H1 (cell line): ENCODE data around the gene TP63. TPM values are rescaled to one million over a fixed set of nuclear protein-coding genes. Genes with fewer than 3 reads are reported as not detected.

ENCODE experiments used
- CTCF ChIA-PET: fragments of 300-600 bp; sonication (Branson Sonifier 250); formaldehyde crosslinking; loops from one replicate; lab custom pipeline; 2021; ENCODE audit not compliant: partially characterized antibody; lab: Charles Lee
- POLR2A ChIA-PET: fragments of 300-600 bp; sonication (Branson Sonifier 250); formaldehyde crosslinking; loops from one replicate; lab custom pipeline; 2021; ENCODE audit warnings: inconsistent platforms; ENCODE audit not compliant: partially characterized antibody; lab: Charles Lee
- DNase-seq, 2 experiments: peaks; one replicate each; pipeline versions ENCODE4 v3.0.0 to v3.0.0-alpha.2; 2010 to 2022; ENCODE audit warnings: low spot score in 2 of 2, low read depth in 1 of 2, mixed read lengths in 1 of 2
- FAIRE-seq: peaks from 2 replicates; lab custom pipeline; 2011; peaks lifted over from hg19 to GRCh38; lab: Jason Lieb, UNC
- H2AFZ ChIP-seq: 2 replicates; pipeline ENCODE4 v1.8.1; 2012; ENCODE audit warnings: low read length, inconsistent platforms
- H2AK5ac ChIP-seq: 2 replicates; pipeline ENCODE4 v1.6.1; 2013; ENCODE audit warnings: low read depth, low read length
- H2BK120ac ChIP-seq: replicated peaks from 2 replicates; pipeline ENCODE3; 2013; ENCODE audit warnings: low read depth, low read length, inconsistent platforms
- H2BK12ac ChIP-seq: 2 replicates; pipeline ENCODE4 v1.6.1; 2013; ENCODE audit warnings: low read depth, low read length
- H2BK15ac ChIP-seq: 2 replicates; pipeline ENCODE4 v1.6.1; 2013; ENCODE audit warnings: low read length
- H2BK20ac ChIP-seq: 2 replicates; pipeline ENCODE4 v1.6.1; 2013; ENCODE audit warnings: low read length
- H2BK5ac ChIP-seq: 2 replicates; pipeline ENCODE4 v1.6.1; 2013; ENCODE audit warnings: low read depth, low read length
- H3K14ac ChIP-seq: 2 replicates; pipeline ENCODE4 v1.6.1; 2013; ENCODE audit warnings: inconsistent platforms; ENCODE audit not compliant: insufficient read length
- H3K18ac ChIP-seq: 2 replicates; pipeline ENCODE4 v1.6.1; 2013; ENCODE audit warnings: low read length; ENCODE audit errors: extremely low read depth
- H3K23ac ChIP-seq: 2 replicates; pipeline ENCODE4 v1.6.1; 2013; ENCODE audit warnings: inconsistent platforms; ENCODE audit not compliant: insufficient read length
- H3K23me2 ChIP-seq: 2 replicates; pipeline ENCODE4 v1.6.1; 2013; ENCODE audit warnings: low read depth, low read length
- H3K27ac ChIP-seq: 2 replicates; pipeline ENCODE4 v1.6.1; 2011; ENCODE audit warnings: low read depth, low read length, inconsistent platforms
- H3K27me3 ChIP-seq, 4 experiments: replicated peaks in 1 of 4; 1 replicate in 1 of 4; 2 replicates in 3 of 4; pipeline versions ENCODE4 v1.6.1 to v1.8.1; 2011 to 2013; ENCODE audit warnings: low read length in 3 of 4, mild to moderate bottlenecking in 3 of 4, inconsistent platforms in 2 of 4, mixed read lengths in 2 of 4, moderate library complexity in 1 of 4; ENCODE audit not compliant: control insufficient read depth in 3 of 4, insufficient read depth in 3 of 4; ENCODE audit errors: extremely low read depth in 1 of 4
- H3K36me3 ChIP-seq, 4 experiments: 2 replicates each; pipeline versions ENCODE4 v1.6.1 to v1.8.1; 2011 to 2013; ENCODE audit warnings: mild to moderate bottlenecking in 4 of 4, low read length in 3 of 4, moderate library complexity in 2 of 4, control low read depth in 1 of 4, inconsistent platforms in 1 of 4; ENCODE audit not compliant: insufficient read depth in 4 of 4, control insufficient read depth in 2 of 4
- H3K4ac ChIP-seq: replicated peaks from 2 replicates; pipeline ENCODE3; 2013; ENCODE audit warnings: low read length, low read depth, mixed read lengths, inconsistent platforms; ENCODE audit not compliant: insufficient read length
- H3K4me1 ChIP-seq, 4 experiments: replicated peaks in 1 of 4; 1 replicate in 1 of 4; 2 replicates in 3 of 4; pipeline versions ENCODE4 v1.6.1 to v1.8.1; 2011 to 2013; ENCODE audit warnings: low read length in 3 of 4, inconsistent platforms in 2 of 4, mixed read lengths in 1 of 4; ENCODE audit not compliant: insufficient read depth in 4 of 4, control insufficient read depth in 3 of 4
- H3K4me2 ChIP-seq, 2 experiments: 2 replicates each; pipeline versions ENCODE4 v1.6.1 to v1.8.1; 2011 to 2013; ENCODE audit warnings: low read depth in 2 of 2, low read length in 2 of 2, control low read depth in 1 of 2, inconsistent platforms in 1 of 2, mild to moderate bottlenecking in 1 of 2; ENCODE audit not compliant: insufficient read depth in 1 of 2
- H3K4me3 ChIP-seq, 4 experiments: fragments of 200-600, 300-600 bp in 1 of 4; sonication (generic), shearing (Covaris generic), sonication (Bioruptor Twin) in 1 of 4; 2 replicates each; pipeline versions ENCODE4 v1.5.1 to v1.8.1; 2011 to 2016; ENCODE audit warnings: low read length in 4 of 4, low read depth in 3 of 4, control low read depth in 2 of 4, inconsistent platforms in 2 of 4, mild to moderate bottlenecking in 2 of 4, mixed read lengths in 1 of 4, moderate library complexity in 1 of 4; ENCODE audit not compliant: insufficient read depth in 2 of 4; ENCODE audit errors: extremely low read depth in 1 of 4
- H3K56ac ChIP-seq: replicated peaks from 2 replicates; pipeline ENCODE3; 2013; ENCODE audit warnings: low read depth, mild to moderate bottlenecking, mixed read lengths, low read length, inconsistent platforms; ENCODE audit not compliant: insufficient read length
- H3K79me1 ChIP-seq: 2 replicates; pipeline ENCODE4 v1.6.1; 2013; ENCODE audit warnings: low read depth, low read length, control low read depth
- H3K79me2 ChIP-seq, 2 experiments: 2 replicates each; pipeline versions ENCODE4 v1.6.1 to v1.8.1; 2012 to 2013; ENCODE audit warnings: low read length in 2 of 2, mild to moderate bottlenecking in 2 of 2, inconsistent platforms in 1 of 2; ENCODE audit not compliant: insufficient read depth in 2 of 2, control insufficient read depth in 1 of 2
- H3K9ac ChIP-seq, 4 experiments: replicated peaks in 1 of 4; 1 replicate in 1 of 4; 2 replicates in 3 of 4; pipeline versions ENCODE4 v1.6.1 to v1.8.1; 2011 to 2013; ENCODE audit warnings: low read depth in 3 of 4, low read length in 3 of 4, control low read depth in 2 of 4, mild to moderate bottlenecking in 2 of 4, moderate library complexity in 2 of 4, inconsistent platforms in 1 of 4; ENCODE audit errors: extremely low read depth in 1 of 4
- H3K9me3 ChIP-seq, 2 experiments: 2 replicates each; pipeline versions ENCODE4 v1.6.1 to v1.8.1; 2012 to 2013; ENCODE audit warnings: mild to moderate bottlenecking in 2 of 2, moderate library complexity in 2 of 2, control low read depth in 1 of 2, inconsistent platforms in 1 of 2, low read depth in 1 of 2, low read length in 1 of 2, mixed read lengths in 1 of 2; ENCODE audit not compliant: insufficient read depth in 2 of 2
- H4K20me1 ChIP-seq, 2 experiments: replicated peaks in 1 of 2; 2 replicates each; pipeline versions ENCODE3 to v1.8.1; 2011 to 2013; ENCODE audit warnings: inconsistent platforms in 2 of 2, low read length in 2 of 2, mild to moderate bottlenecking in 1 of 2; ENCODE audit not compliant: insufficient read depth in 2 of 2, control insufficient read depth in 1 of 2
- H4K5ac ChIP-seq: 2 replicates; pipeline ENCODE4 v1.6.1; 2013; ENCODE audit warnings: low read length, low read depth, mixed read lengths, inconsistent platforms; ENCODE audit not compliant: insufficient read length
- H4K8ac ChIP-seq: 2 replicates; pipeline ENCODE4 v1.8.0; 2013; ENCODE audit warnings: mild to moderate bottlenecking, moderate library complexity, low read length, inconsistent platforms; ENCODE audit not compliant: insufficient read depth; ENCODE audit errors: extremely low read depth
- H4K91ac ChIP-seq: replicated peaks from 2 replicates; pipeline ENCODE3; 2013; ENCODE audit warnings: low read length, mixed read lengths, inconsistent platforms; ENCODE audit not compliant: insufficient read length
- BRCA1 ChIP-seq: IDR thresholded peaks from 2 replicates; pipeline ENCODE4 v1.6.1; 2012; ENCODE audit warnings: low read depth, low read length, improper control_type of control experiment
- FOSL1 ChIP-seq: IDR thresholded peaks from 2 replicates; pipeline ENCODE4 v1.6.1; 2011; ENCODE audit warnings: mild to moderate bottlenecking, low read depth, low read length, moderate library complexity; ENCODE audit not compliant: insufficient read depth
- KDM1A ChIP-seq: fragments of 200-600, 300-600 bp; sonication (generic); IDR thresholded peaks from 2 replicates; pipeline ENCODE4 v1.7.1; 2016; ENCODE audit warnings: mild to moderate bottlenecking, low read length, borderline replicate concordance
- MAFK ChIP-seq: IDR thresholded peaks from 2 replicates; pipeline ENCODE4 v1.6.1; 2012; ENCODE audit warnings: low read depth, mild to moderate bottlenecking, improper control_type of control experiment, low read length
- NRF1 ChIP-seq: IDR thresholded peaks from 2 replicates; pipeline ENCODE4 v1.6.1; 2011; ENCODE audit warnings: mild to moderate bottlenecking, low read depth, low read length, improper control_type of control experiment
- SP2 ChIP-seq: IDR thresholded peaks from 2 replicates; pipeline ENCODE4 v1.6.1; 2012; ENCODE audit warnings: mild to moderate bottlenecking, low read length, inconsistent platforms
- TAF1 ChIP-seq: IDR thresholded peaks from 2 replicates; pipeline ENCODE4 v1.6.1; 2011; ENCODE audit warnings: mild to moderate bottlenecking, low read depth, low read length
- TAF7 ChIP-seq: optimal IDR thresholded peaks from 2 replicates; pipeline ENCODE3; 2011; ENCODE audit warnings: low read depth, mild to moderate bottlenecking, inconsistent platforms, low read length, moderate library complexity, borderline replicate concordance
- TBP ChIP-seq: IDR thresholded peaks from 2 replicates; pipeline ENCODE4 v1.6.1; 2011; ENCODE audit warnings: low read depth, low read length, improper control_type of control experiment
- TCF12 ChIP-seq: IDR thresholded peaks from 2 replicates; pipeline ENCODE4 v1.6.1; 2011; ENCODE audit warnings: low read depth, mild to moderate bottlenecking, low read length
- YY1 ChIP-seq: IDR thresholded peaks from 2 replicates; pipeline ENCODE4 v1.6.1; 2011; ENCODE audit warnings: low read depth, mild to moderate bottlenecking, low read length
- WGBS, 2 experiments: shearing (Covaris generic) in 1 of 2; methylation state at CpG; one replicate each; pipeline versions ENCODE4 v1.1.6 to v1.1.7; 2013 to 2015; ENCODE audit warnings: low lambda C conversion rate in 2 of 2, mixed read lengths in 2 of 2, inconsistent platforms in 1 of 2, low coverage in 1 of 2, missing lambda C conversion rate in 1 of 2; ENCODE audit not compliant: insufficient replicate concordance in 2 of 2, insufficient coverage in 1 of 2, insufficient read length in 1 of 2; ENCODE audit errors: extremely low coverage in 1 of 2, missing lambda C conversion rate in 1 of 2; 5-methylcytosine and 5-hydroxymethylcytosine counted together
- polyA plus RNA-seq, 7 experiments: library from polyadenylated mRNA; depleted of rRNA in 3 of 7; stranded (reverse) in 5 of 7; unstranded in 2 of 7; fragments of >200 nt in 5 of 7; fragments of 200-250 nt in 2 of 7; gene quantifications; 1 replicate in 5 of 7; 2 replicates in 1 of 7; 4 replicates in 1 of 7; pipeline versions ENCODE4 v1.2.1 to v1.2.3, GENCODE V29; 2011 to 2013; ENCODE audit warnings: missing spikeins in 2 of 7, mixed read lengths in 2 of 7
- total RNA-seq: library from RNA; stranded (reverse); fragmentation: NEBNext Ultra II Directional; extraction: Animal tissue kit (Norgen Biotek cat#: 25700); gene quantifications from 2 replicates; pipeline ENCODE4 v1.2.1, GENCODE V29; 2021
- TF ChIP-seq, protein P1 (sequence below): IDR thresholded peaks from 2 replicates; pipeline ENCODE4 v1.6.1; 2011; ENCODE audit warnings: low read depth, mild to moderate bottlenecking, low read length; ENCODE audit not compliant: insufficient read depth
- TF ChIP-seq, protein P2 (sequence below): IDR thresholded peaks from 2 replicates; pipeline ENCODE4 v1.6.1; 2012; ENCODE audit warnings: low read length, inconsistent platforms

The TP63 gene
- total and polyA plus RNA-seq, 2 of the 8 experiments (the other 6 are each of a cell fraction or from before 2014, with no cell fraction given): not detected

DNA sequence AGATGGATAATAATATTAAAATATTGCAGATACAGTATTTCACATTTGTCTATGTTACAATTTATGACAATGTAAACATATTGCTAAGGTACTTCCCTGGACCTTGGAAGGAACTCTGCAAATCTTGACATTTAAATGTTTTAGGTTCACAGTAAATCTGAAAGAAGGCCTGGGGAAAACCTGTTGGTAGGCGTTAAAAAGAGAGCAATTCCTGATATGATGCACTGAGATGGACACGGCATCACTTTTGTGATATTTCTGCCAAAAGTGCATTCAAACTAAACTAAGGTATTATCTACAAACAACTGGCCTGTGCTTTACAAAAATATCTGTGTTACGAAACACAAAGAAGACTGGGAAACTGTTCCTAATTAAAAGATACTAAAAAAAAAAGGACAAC, 6.1 kb upstream of the TP63 start:
- Histone ChIP-seq H3K9me3 (no peaks in the 10 kb centered on the region), H2BK20ac (no peak overlapping the region), H2AK5ac (no peak overlapping the region), H2BK120ac (no peak overlapping the region), H3K23ac (no peak overlapping the region), H3K23me2 (no peaks in the 10 kb centered on the region), H3K56ac (no peak overlapping the region), H4K20me1 (no peaks in the 10 kb centered on the region), H3K27me3 (no peaks in the 10 kb centered on the region), H3K14ac (no peak overlapping the region), H2BK5ac (no peak overlapping the region), H2AFZ (no peak overlapping the region), H4K8ac (no peak overlapping the region), H2BK12ac (no peak overlapping the region), H3K9ac (no peak overlapping the region), H3K18ac (no peak overlapping the region), H3K79me1 (no peaks in the 10 kb centered on the region), H4K91ac (no peak overlapping the region), H3K4me3 (no peak overlapping the region), H3K4ac (no peak overlapping the region), H4K5ac (no peak overlapping the region), H3K79me2 (no peaks in the 10 kb centered on the region), H3K4me1 (no peaks in the 10 kb centered on the region), H3K27ac (no peak overlapping the region), H3K4me2 (no peak overlapping the region), H2BK15ac (no peak overlapping the region), H3K36me3 (no peaks in the 10 kb centered on the region)
- ChIA-PET POLR2A (no interaction called here), CTCF (interaction anchor here (2.3 kb wide), 1 partner anchor 352 kb away, joined by 7 read pairs; no protein-coding TSS in a partner anchor)
- DNase-seq (no peak), FAIRE-seq (no peak)
- 88% methylated on average over 3 of the region's 3 CpGs; no CpG with 5 or more reads in 1 of the 2 experiments for WGBS, 2 experiments
- TF ChIP-seq TBP: no peak
- TF ChIP-seq, protein P1, sequence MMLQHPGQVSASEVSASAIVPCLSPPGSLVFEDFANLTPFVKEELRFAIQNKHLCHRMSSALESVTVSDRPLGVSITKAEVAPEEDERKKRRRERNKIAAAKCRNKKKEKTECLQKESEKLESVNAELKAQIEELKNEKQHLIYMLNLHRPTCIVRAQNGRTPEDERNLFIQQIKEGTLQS: no peak
- no peak for TF ChIP-seq BRCA1
- TF ChIP-seq NRF1: no peak
- TF ChIP-seq, protein P2, sequence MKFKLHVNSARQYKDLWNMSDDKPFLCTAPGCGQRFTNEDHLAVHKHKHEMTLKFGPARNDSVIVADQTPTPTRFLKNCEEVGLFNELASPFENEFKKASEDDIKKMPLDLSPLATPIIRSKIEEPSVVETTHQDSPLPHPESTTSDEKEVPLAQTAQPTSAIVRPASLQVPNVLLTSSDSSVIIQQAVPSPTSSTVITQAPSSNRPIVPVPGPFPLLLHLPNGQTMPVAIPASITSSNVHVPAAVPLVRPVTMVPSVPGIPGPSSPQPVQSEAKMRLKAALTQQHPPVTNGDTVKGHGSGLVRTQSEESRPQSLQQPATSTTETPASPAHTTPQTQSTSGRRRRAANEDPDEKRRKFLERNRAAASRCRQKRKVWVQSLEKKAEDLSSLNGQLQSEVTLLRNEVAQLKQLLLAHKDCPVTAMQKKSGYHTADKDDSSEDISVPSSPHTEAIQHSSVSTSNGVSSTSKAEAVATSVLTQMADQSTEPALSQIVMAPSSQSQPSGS: no peak
- no peak for TF ChIP-seq YY1
- no peak for TF ChIP-seq FOSL1
- TF ChIP-seq MAFK: no peak
- TF ChIP-seq TCF12: no peak
- no peak for TF ChIP-seq TAF7
- no peak for TF ChIP-seq TAF1
- TF ChIP-seq KDM1A: no peak
- TF ChIP-seq SP2: no peak
